HS-5 (cell line): Measurements from ENCODE around the gene NLN.
"Not testable (repeated sequence)": the region's sequence is repeated elsewhere in the genome, so short reads cannot be mapped to it uniquely, and the experiment has no call there.

ENCODE experiments used
- DNase-seq: peaks from one replicate; pipeline ENCODE4 v3.0.0-alpha.2; 2012; ENCODE audit warnings: low read depth

The NLN gene

GRCh38 chr5:65732046-65732445 is 10.0 kb downstream of the NLN start:
- DNase-seq, result not testable (repeated sequence)

- not testable (repeated sequence) for DNase-seq
Observed at GRCh38 chr5:65734196-65734775, 12.3 kb downstream of the NLN start.

- DNase-seq, result no peak
Observed at GRCh38 chr5:65734921-65735320, 12.9 kb downstream of the NLN start.

- no peak for DNase-seq
Observed at GRCh38 chr5:65736011-65736410, 14.0 kb downstream of the NLN start.

GRCh38 chr5:65737842-65738241 is 15.8 kb downstream of the NLN start:
- DNase-seq, result no peak

- no peak for DNase-seq
Observed at GRCh38 chr5:65738305-65738704, 16.3 kb downstream of the NLN start.

- DNase-seq, result no peak
Observed at GRCh38 chr5:65739162-65739561, 17.2 kb downstream of the NLN start.

- peak; percentile 90 for DNase-seq
Observed at GRCh38 chr5:65742565-65743231, 20.7 kb downstream of the NLN start.

GRCh38 chr5:65749221-65749844 is 27.3 kb downstream of the NLN start:
- no peak for DNase-seq

- DNase-seq, result no peak
Observed at GRCh38 chr5:65749956-65750355, 28.0 kb downstream of the NLN start.

- DNase-seq, result no peak
Observed at GRCh38 chr5:65750938-65751337, 28.9 kb downstream of the NLN start.

- DNase-seq, result no peak
Observed at GRCh38 chr5:65753189-65753588, 31.2 kb downstream of the NLN start.

- no peak for DNase-seq
Observed at GRCh38 chr5:65758546-65759144, 36.6 kb downstream of the NLN start.

GRCh38 chr5:65760504-65761275 is 38.7 kb downstream of the NLN start:
- DNase-seq, result no peak

GRCh38 chr5:65762234-65762633 is 40.2 kb downstream of the NLN start:
- DNase-seq, result no peak

- DNase-seq, result no peak
Observed at GRCh38 chr5:65765582-65765981, 43.6 kb downstream of the NLN start.

- DNase-seq, result no peak
Observed at GRCh38 chr5:65766175-65766574, 44.2 kb downstream of the NLN start.

- no peak for DNase-seq
Observed at GRCh38 chr5:65766781-65767180, 44.8 kb downstream of the NLN start.

- no peak for DNase-seq
Observed at GRCh38 chr5:65767565-65767964, 45.6 kb downstream of the NLN start.

GRCh38 chr5:65768723-65769346 is 46.8 kb downstream of the NLN start:
- DNase-seq, result no peak

GRCh38 chr5:65769539-65769938 is 47.5 kb downstream of the NLN start:
- DNase-seq, result peak; percentile 82

- DNase-seq, result no peak
Observed at GRCh38 chr5:65771266-65771665, 49.3 kb downstream of the NLN start.
